LNCAP (cell line): ENCODE results near the gene HNF1B.

Experiments
- CTCF ChIP-seq: fragments of 450-650 bp; IDR thresholded peaks from 2 replicates; pipeline ENCODE4 v1.5.1; 2017; ENCODE audit warnings: mild to moderate bottlenecking

Gene HNF1B

GRCh38 chr17:37769050-37769449 lies 24.2 kb upstream of the HNF1B start:
- no peak for TF ChIP-seq CTCF

GRCh38 chr17:37768438-37768837 lies 23.6 kb upstream of the HNF1B start:
- TF ChIP-seq CTCF: no peak

DNA sequence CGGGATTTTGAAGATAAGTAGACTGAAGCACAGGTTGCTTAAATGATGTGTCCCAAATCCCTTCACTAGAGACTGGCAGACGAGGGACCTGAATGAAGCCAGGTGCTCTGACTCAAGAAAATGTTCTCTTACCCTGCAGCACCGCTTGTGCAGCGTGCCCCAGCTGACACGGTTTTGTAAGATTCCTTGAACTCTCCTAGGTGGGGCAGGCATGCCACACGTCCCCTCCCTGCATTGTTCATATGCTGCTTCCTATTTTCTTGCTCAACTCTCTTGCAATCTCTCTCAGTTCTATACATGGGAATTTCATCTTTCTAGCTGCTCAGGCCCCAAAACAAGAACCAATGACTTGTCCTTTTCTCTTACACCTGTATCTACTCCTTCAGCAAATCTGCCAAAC lies 22.1 kb upstream of the HNF1B start:
- no peak for TF ChIP-seq CTCF

DNA sequence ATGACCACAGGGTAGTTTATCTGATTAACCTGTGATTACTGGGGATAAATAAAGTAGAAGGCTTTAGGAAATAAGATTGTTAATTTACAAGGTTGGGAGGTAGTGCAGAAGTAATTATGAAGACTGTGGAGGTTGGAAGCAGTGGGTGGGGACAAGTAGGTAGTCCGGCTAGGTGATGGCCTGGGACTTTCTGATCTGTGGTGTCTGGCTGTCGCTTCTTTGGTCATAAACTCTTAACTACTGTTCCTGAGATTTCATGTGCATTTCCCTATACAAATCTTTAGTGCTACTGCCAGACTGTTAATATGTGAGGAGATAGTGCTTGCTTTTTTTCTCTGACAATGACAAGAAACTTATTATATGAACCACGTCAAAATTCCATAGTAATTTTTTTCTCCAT lies 19.5 kb upstream of the HNF1B start:
- TF ChIP-seq CTCF: no peak

DNA sequence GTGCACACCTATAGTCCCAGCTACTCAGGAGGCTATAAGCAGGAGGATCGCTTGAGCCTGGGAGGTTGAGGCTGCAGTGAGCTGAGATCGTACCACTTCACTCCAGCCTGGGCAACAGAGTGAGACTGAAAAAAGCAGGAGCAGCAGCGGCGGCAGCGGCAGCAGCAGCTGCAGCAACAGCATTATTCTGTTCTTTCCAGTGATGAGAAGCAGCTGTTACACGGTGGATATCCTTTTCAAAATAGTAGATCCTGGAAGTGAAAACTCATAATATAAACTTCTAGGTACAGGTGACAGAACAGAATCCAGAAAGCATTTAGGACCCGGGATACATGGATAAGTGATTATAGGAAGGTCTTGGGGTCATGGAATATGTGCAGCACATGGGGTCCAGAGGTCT lies 17.8 kb upstream of the HNF1B start:
- no peak for TF ChIP-seq CTCF

- TF ChIP-seq CTCF: no peak
These were observed 17.1 kb upstream of the HNF1B start for GRCh38 chr17:37761961-37762360.

DNA sequence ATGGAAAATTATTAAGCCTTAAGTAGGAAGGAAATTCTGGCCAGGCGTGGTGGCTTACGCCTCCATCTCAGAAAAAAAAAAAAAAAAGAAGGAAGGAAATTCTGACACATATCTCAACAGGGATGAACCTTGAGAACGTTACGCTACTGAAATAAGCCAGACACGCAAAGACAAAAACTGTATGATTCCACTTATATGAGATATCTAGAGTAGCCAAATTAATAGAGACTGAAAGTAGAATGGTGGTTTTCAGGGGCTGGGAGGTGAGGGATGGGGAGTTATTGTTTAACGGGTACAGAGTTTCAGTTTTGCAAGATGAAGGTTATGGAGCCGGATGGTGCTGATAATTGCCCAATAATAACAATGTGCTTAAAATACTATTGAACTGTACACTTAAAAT lies 16.2 kb upstream of the HNF1B start:
- no peak for TF ChIP-seq CTCF

DNA sequence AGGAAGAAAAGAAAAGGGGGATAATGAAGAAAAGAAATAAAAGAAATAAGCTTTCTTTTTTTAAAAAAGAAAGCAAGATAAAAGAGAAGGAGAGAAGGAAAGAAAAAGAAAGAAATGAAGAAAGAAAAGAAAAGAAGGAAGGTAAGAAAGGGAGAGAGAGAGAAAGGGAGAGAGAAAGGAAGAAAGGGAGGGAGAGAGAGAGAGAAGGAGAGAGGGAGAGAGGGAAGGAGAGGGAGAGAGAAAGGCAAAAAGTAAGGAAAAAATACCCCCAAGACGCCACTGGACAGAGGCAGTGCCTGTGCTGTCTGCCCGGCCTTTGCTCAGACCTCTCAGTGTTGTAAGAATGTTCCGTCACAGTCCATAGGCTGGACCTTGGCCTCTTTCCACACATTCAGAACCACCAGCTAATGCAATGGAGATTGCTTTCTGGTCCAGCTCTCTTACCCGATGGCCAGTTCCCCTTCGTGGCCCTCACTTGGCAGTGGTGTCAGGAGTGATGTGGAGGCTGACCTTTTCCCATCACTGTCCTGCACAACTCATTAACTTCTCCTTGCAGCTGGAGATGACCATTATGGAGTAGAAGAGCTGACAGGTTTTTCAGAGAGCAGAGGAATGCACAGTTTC lies 14.3 kb upstream of the HNF1B start:
- TF ChIP-seq CTCF: no peak
